Measurements from ENCODE around the gene COL28A1.
"Not testable (repeated sequence)": the region's sequence is repeated elsewhere in the genome, so short reads cannot be mapped to it uniquely, and the experiment has no call there.

The COL28A1 gene

DNA sequence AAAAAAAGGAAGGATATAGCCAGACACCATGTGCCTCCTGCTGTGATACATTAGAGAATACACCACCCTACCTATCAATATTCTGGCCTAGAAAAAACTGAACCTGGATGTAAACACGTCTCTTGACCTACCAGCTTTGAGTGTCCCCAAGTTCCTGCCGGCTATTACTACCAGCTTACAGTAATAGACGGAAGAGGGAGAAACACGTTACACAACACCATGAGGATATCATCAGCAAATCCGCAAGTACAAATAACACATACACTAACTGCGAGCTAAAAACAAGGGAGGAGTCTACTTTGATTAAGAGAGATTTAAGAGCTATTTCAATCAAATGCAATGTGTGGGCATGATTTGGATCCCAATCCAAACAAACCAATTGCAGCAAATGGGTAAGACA, 113.0 kb downstream of the COL28A1 start:
- in situ Hi-C loops (cut with HindIII; ENCODE audit: low sequenced_read_pairs) = loop anchor here (5.0 kb wide), 1 partner anchor 115 kb away; the partner anchor contains the start of gene COL28A1

DNA sequence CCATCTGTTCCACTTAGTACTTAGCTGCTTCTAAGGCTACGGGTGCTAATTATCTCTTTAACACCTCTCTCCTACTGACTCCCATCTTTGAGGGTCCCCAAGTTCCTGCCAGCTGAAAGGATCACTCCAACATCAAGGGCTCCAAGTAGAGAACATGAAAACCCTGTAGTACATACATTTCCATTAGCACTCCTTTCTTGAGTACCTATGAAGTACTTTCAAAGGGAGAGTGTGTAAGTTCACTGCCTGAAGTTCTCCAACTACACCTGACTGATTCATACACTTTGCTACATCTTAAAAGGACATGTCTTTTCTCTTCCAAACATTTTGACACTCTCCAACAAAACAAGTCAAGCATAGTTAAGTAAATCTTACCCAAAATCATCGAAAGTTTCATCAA, 113.8 kb downstream of the COL28A1 start:
- in situ Hi-C loops (cut with HindIII; ENCODE audit: low sequenced_read_pairs) = loop anchor here (5.0 kb wide), 1 partner anchor 115 kb away; the partner anchor contains the start of gene COL28A1

DNA sequence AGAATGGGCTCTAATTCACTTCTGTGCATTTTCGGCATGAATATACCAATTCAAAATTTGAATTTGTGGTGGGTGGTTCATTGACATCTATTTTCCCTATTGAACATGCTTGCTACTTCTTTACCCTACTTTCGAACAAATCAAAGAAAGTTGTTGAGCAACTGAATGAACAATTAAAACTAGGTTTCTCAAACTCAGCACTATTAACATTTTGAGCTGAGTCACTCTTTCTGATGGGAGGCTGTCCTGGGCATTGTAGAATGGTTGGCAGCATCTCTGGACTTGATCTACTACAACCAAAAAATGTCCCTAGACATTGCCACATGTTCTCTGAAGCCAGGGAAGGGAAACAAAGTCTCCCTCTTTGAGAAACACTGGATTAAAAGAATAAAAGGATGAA, 116.7 kb downstream of the COL28A1 start:
- in situ Hi-C loops (cut with HindIII; ENCODE audit: low sequenced_read_pairs) = no loop called here

DNA sequence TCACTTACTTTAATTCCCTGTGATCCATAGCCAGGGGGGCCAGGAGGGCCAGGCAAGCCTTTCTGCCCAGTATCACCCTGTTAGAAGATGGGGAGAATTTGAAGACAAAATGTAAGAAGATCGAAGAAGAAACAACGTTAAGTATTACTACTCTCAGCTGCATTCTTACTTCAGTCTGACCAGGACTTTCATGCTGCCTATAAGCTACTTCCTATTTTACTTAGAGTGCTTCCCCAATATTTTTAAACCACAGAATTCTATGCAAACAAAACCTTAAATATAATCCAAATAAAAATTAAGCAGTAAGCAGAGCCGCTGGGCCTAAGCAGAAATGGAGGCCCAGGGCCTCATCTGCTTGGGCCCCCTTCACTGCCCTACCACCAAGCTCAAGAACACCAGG, 117.8 kb downstream of the COL28A1 start:
- in situ Hi-C loops (cut with HindIII; ENCODE audit: low sequenced_read_pairs) = no loop called here

DNA sequence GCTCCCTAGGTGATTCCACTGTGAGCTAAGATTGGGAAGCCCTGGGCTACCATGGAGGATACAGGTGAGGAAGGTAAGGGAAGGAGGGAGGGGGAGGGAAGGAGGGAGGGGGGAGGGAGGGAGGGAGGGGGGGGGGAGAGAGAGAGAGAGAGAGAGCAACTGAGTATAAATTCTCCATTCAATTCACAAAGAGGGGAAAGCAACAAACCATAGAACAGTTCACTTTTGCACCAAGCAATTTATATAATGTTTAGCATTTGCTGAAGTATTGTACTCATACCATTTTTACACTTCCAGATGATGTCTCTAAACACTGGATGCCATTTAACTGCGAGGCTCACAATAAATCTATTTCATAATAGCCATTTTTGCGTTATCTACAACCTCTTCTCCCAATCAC, 118.3 kb downstream of the COL28A1 start:
- in situ Hi-C loops (cut with HindIII; ENCODE audit: low sequenced_read_pairs) = no loop called here

DNA sequence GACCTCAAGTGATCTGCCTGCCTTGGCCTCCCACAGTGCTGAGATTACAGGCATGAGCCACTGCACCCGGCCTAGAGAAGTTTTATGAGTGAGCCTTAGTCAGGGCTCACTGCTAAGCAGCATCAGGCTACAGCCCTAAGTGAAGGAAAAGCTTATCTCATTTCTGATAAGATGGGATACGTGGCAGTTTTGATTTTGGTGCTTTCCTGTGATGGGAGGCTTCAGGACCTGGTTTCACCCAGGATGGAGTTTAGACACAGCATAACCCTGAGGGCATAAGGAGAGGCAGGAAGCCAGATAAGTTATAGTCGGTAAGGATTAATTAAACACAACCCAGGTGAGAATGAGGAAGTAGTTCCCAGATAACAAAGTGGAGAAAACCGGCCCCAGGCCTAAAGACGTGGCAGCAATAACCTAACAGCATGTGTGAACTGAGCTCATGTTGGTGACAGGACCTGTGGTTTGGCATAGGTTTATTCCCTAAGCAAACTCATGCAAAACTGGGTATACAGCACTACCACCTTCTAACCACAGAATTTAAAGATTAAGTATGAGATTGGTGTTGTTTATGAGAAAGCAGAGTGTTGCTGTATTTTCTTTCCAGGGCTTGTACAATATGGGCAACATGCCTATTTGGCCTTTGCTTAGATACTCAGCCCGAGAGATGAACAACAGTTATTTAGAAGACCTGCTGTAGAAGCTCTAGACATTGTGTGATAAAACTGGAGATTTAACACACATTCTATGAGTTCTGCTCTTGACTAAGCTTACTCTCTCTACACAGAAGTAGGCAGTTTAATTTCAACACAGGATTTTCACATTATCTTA, 119.4 kb downstream of the COL28A1 start:
- in situ Hi-C loops (cut with HindIII; ENCODE audit: low sequenced_read_pairs) = no loop called here

DNA sequence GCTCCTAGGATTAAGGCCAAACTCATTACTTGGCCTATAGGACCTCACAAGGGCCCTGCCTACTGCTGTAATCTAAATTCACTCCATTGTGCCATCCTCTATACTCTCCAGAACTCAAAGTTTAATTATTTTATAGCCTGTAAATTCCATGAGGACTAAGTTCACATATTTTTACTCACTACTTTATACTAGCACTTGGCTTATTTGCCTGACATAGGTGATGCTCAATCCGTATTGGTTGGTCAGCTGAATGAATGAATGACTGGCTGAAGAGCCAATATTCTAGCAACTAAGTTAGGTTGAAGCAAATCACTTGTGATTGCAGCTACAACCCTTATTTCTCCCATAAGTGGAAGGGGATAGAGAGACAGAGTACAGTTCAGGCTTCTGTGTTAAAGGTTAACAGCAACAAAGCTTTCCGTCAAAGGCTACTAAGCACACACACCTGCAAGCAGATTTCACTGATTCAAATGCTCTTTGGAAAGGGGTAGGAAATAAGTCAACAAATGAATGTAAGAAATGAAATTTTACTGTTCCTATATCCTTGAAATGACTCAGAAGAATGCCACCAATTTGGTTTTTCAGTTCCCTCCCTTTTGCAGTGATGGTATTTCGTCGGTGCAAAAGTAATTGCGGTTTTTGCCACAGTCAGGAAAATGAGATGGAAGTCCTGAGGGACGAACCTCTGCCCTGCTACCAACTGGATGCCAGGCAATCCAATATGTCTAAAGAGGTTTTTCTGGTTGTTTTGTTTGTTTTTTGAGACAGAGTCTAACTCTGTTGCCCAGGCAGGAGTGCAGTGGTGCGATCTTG, 120.7 kb downstream of the COL28A1 start:
- in situ Hi-C loops (cut with HindIII; ENCODE audit: low sequenced_read_pairs) = no loop called here

DNA sequence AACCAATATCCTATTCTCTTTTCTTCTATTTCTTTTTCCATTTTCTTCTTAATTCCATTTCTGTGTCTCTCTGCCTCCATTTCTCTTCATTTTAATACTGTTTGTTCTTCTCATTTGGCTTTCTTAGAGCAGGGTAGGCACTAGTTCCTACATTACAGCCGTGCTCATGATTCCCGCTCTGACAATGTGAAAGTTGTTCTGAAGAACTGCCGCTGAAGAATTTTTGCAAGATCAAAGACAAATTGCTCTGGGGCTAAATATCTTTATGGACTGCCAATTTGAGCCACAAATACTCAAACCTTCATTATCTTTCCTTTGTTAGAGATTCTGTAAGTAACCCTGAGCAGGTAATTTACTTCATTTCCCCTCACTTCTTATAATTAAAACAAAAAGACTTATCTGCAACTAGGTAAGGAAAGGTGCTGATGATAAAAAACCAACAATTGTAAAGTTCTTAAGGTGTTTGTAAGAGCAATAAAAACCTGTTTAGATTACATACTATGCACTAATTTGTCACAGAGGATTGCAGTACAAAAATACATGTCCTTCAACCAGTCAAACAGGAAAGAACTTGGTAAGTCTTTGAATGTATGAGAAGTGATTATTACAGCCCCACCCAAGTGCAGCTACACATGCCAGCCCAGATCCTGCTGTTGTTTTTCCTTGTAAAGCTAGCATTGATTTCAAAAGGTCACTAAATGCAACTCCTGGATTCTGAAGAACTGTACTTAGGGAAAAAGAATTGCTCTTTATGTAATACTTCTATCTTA, 127.5 kb downstream of the COL28A1 start:
- in situ Hi-C loops (cut with HindIII; ENCODE audit: low sequenced_read_pairs) = no loop called here

DNA sequence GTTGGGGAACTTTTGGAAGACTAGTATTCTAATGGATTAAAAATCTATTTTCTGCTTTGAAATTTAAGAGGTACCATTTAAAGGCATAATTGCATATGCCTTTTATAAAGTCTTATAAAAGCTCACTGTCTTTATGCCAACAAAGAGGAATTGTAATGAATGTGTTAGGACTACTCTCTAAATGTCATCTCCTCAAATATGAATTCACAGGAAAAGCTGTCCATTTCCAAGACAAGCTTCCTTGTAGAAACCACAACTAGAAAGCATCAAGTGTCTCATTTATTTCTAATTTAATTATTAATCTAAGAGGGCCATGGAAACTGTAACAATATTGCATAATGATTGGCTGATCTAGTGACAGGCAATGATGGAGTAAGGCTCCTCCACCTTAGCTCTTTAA, 130.2 kb downstream of the COL28A1 start:
- in situ Hi-C loops (cut with HindIII; ENCODE audit: low sequenced_read_pairs) = no loop called here

DNA sequence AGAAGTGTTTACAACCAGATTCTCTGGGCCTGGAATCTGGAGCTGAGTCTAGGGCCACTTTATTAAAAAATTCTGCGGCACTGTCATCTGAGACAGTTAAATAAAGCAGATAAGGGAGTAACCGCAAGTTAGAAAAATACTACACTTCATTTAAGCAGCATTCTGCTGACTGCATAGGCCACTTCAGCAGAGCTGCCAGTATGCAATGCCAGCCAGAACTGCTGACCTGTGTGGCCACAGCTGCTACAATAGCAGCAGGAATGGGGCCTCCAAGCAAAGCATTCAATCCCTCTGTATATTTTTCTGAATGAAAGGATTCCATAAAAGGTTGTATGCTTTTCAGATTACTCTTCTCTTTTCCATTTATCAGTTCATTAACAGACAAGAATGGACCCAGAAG, 136.0 kb downstream of the COL28A1 start:
- in situ Hi-C loops (cut with HindIII; ENCODE audit: low sequenced_read_pairs) = no loop called here

DNA sequence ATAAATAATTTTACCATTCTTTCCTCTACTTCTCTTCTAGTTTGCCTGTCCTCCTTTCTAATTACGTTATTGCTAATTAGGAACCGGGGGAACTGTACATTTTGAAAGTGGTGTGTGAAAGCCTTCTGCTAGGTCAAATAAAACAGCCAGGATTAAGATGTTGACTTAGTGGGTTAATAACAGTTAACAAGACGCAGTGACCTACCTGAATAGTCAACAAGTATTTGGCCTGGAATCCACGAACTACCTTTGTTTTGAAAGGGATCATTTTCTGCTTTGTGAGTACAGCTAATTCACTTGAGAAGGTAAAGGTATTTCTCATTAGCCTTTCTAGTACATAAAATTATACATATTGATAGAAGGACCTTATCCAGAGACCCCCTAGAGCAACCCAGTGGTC, 139.9 kb downstream of the COL28A1 start:
- in situ Hi-C loops (cut with HindIII; ENCODE audit: low sequenced_read_pairs) = no loop called here

DNA sequence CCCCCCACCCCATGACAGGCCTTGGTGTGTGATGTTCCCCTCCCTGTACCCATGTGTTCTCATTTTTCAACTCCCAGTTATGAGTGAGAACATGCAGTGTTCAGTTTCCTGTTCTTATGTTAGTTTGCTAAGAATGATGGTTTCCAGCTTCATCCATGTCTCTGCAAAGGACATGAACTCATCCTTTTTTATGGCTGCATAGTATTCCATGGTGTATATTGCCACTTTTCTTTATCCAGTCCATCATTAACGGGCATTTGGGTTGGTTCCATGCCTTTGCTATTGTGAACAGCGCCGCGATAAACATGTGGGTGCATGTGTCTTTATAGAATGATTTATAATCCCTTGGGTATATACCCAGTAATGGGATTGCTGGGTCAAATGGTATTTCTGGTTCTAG, 147.5 kb downstream of the COL28A1 start:
- in situ Hi-C loops (cut with HindIII; ENCODE audit: low sequenced_read_pairs) = not testable (repeated sequence)

DNA sequence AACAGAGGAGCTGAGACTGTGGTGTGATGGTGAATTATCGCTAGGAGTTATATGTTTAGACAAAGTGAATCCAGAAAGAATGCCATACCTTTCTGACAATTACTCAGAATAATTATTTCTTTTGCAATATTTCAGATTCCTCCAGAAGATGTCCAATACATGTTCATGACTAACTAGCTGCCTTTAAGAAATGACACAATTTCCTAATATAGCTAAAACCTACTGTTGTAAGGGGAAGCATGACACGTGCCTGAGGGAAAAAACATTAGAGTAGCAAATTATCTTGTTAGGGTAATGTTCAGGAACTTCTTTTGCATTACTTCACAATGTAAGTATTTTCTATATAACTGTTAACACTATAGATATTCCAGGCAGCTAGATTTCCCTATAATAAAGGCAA, 150.3 kb downstream of the COL28A1 start:
- in situ Hi-C loops (cut with HindIII; ENCODE audit: low sequenced_read_pairs) = no loop called here

DNA sequence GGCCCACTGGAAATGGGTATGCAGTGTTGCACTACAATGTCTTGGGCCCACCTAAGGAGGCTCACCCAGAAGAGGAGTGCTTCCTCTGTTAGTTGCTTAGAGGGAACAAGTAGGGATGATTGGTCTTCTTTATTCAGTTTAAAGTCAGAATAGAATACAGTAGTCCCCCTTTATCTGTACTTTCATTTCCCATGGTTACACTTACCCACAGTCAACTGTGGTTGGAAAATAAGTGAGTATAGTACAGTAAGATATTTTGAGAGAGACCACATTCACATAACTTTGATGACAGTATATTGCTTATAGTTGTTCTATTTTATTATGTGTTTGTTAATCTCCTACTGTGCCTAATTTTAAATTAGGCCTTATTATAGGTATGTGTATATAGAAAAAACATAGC, 151.4 kb downstream of the COL28A1 start:
- in situ Hi-C loops (cut with HindIII; ENCODE audit: low sequenced_read_pairs) = no loop called here

DNA sequence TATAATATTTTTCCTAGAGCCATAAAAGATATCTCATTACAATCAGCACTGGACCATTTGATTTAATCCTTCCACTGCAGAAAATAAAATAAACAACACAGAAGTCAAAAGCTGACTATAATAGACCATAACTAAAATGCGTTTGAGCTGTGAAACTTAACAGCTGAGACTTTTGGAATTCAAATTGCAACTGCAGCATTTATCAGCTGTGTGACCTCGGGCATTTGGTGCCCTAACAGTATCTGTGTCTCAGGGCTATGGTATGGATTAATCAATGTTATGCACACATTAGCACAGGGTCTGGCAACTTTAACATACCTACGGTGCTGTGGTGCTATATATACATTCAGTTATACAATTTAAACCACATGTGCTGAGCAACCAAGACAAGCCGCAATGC, 160.1 kb downstream of the COL28A1 start:
- in situ Hi-C loops (cut with HindIII; ENCODE audit: low sequenced_read_pairs) = no loop called here

DNA sequence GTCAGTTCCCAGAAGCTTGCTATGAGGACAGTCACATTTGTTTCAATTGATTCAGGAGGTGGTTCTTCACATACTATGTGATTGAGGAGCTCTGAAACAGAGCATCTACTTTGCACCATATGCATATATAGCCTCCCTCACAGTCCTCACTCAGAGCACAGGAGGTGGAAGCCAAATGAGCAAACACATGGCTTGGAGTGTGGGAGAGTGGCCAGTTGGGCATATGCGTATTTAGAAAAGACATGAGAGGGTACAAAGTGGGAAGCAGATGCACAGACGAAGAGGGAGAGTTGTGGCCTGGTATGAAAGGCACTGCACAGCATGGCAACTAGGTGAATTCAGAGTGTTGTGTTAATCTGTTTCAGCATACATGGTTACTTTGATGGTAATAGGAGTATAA, 165.6 kb downstream of the COL28A1 start:
- in situ Hi-C loops (cut with HindIII; ENCODE audit: low sequenced_read_pairs) = no loop called here

DNA sequence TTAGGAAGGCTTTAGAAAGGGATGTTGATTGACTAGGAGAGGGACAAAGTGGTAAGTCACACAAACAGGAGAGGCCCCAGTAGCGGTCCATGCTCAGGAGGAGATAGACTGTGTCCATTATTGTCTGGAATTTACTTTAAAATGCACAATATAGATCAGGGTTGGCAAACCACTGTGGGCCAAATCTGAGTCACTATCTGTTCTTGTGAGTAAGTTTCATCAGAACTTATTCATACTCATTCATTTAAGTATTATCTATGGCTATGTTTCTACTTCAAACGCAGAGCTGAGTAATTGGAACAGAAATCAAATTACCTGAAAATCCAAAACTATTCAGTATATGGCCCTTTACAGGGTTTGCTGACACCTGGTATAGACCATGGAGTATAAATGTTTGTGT, 166.5 kb downstream of the COL28A1 start:
- in situ Hi-C loops (cut with HindIII; ENCODE audit: low sequenced_read_pairs) = no loop called here

DNA sequence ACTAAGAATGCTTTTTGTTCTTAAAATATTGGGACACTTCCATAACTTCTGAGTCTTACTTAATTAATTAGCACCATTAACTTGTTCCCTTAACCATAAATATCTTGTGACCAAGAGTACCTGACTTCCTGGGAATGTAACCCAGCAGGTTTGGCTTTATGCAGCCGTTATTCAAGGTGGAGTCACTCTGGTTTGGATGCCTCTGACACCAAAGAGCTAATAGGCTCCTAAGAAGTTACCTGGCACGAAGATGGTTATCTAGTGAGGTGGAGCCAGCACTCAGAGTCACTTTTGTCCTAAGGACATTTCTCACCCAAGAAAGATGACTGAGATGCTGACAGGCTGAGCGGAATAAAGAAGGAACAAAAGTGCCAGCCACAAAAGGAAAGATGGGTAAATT, 181.0 kb downstream of the COL28A1 start:
- in situ Hi-C loops (cut with HindIII; ENCODE audit: low sequenced_read_pairs) = no loop called here

DNA sequence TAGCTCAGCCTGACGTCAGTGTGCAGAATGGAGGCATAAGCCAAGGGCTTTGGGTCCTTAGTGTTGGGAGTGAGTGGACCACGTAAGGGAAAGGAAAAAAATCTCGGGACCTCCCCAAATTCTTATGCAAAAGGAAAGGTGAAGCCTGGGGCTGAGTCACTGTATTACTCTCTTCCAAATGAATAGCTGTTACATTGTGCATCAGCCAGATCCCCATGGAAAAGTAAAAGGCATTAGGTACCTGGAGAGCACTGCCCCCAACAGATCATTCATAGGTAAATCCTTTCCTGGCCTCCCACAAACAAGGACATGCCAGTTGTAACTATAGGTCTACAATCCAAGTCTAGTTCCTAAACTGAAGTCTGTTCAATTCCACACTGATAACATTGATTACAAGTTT, 182.8 kb downstream of the COL28A1 start:
- in situ Hi-C loops (cut with HindIII; ENCODE audit: low sequenced_read_pairs) = no loop called here

DNA sequence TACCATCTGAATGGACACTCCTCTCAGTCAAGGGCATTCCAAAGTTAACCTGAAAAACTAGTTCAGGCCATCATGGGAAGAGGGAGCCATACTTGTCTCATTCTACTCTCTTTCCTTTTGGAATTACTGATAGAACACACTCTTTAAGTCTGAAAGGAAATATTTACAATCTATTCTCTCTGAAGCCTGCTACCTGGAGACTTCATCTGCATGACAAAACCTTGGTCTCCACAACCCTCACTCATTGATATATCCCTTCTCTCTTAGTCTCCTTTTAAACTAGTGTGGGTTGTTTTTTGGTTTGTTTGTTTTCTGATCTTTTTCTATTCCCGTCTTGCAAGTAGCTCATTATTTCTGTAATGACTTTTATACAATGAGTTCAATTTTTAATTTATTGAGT, 183.8 kb downstream of the COL28A1 start:
- in situ Hi-C loops (cut with HindIII; ENCODE audit: low sequenced_read_pairs) = no loop called here

DNA sequence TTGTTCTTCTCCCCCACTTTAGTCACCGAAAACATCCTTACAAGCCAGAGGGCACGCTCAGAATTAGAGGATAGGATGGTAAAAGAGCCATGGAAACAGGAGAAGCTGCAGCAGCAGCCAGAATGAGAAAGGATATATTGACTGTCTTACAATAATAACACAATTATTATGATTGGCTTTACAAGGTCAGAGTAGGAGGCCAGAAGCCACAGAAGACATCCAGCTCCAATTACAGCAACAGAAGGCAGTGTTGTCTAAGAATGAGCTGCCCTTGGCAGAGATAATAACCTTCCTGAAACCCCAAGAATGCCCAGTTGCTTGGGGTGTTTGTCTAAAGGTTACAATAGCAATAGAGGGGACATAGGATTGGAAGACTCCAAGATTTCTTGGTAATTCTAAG, 184.5 kb downstream of the COL28A1 start:
- in situ Hi-C loops (cut with HindIII; ENCODE audit: low sequenced_read_pairs) = no loop called here
